HepG2 (cell line): ENCODE measurements around the gene MAP3K7CL. TPM values are rescaled to one million over a fixed set of nuclear protein-coding genes. Genes with fewer than 3 reads are reported as not detected.

Experiments used
- ATAC-seq: fragments of 200-7000 bp; cut with Tn5 transposase; 3 replicates; pipeline ENCODE4 v1.9.1; 2020; ENCODE audit warnings: mild to moderate bottlenecking, moderate library complexity
- BruUV-seq: library from RNA; stranded (reverse); fragments of 400-500 nt; replicated peaks from 2 replicates; lab custom pipeline; 2021; lab: Mats Ljungman, UMichigan
- CTCF ChIA-PET: fragments of 300-600 bp; formaldehyde crosslinking; extraction: SDS; loops from one replicate; lab custom pipeline; 2021; ENCODE audit warnings: low total read pairs, inconsistent platforms, low intra/inter-chr PET ratio; lab: Yijun Ruan, JAX
- POLR2A ChIA-PET: fragments of 350-600 bp; sonication (Branson Sonifier 250); formaldehyde crosslinking; loops from one replicate; lab custom pipeline; 2020; ENCODE audit warnings: antibody characterized with exemption, inconsistent platforms; lab: Yijun Ruan, JAX
- DNase-seq: peaks from one replicate; pipeline ENCODE4 v3.0.0-alpha.2; 2015; ENCODE audit warnings: low spot score
- FAIRE-seq: peaks from 3 replicates; lab custom pipeline; 2011; peaks lifted over from hg19 to GRCh38; lab: Jason Lieb, UNC
- H2AFZ ChIP-seq: one replicate; pipeline ENCODE4 v1.6.1; 2011; ENCODE audit warnings: low read length, inconsistent platforms
- H3K27ac ChIP-seq: fragments of 300-600 bp; 3 replicates; pipeline ENCODE4 v1.8.0; 2011; ENCODE audit warnings: mixed run types, mild to moderate bottlenecking, mixed read lengths, low read length, inconsistent platforms; ENCODE audit not compliant: insufficient read depth; ENCODE audit errors: extremely low read length
- H3K27me3 ChIP-seq, 2 experiments: fragments of 200-600 bp in 1 of 2; 2 replicates in 1 of 2; 3 replicates in 1 of 2; pipeline versions ENCODE4 v1.6.0 to v1.8.0; 2011; ENCODE audit warnings: low read length in 2 of 2, mild to moderate bottlenecking in 2 of 2, moderate library complexity in 2 of 2, inconsistent platforms in 1 of 2; ENCODE audit not compliant: insufficient read depth in 2 of 2, control insufficient read depth in 1 of 2
- H3K36me3 ChIP-seq, 2 experiments: fragments of 200-600 bp in 1 of 2; replicated peaks in 1 of 2; 2 replicates in 1 of 2; 3 replicates in 1 of 2; pipeline versions ENCODE4 v1.5.1 to v1.8.0; 2011; ENCODE audit warnings: low read length in 2 of 2, inconsistent platforms in 1 of 2; ENCODE audit not compliant: insufficient read depth in 2 of 2, control insufficient read depth in 1 of 2
- H3K4me1 ChIP-seq: 2 replicates; pipeline ENCODE4 v1.5.1; 2012; ENCODE audit warnings: low read length, inconsistent platforms; ENCODE audit not compliant: insufficient read depth
- H3K4me2 ChIP-seq: 2 replicates; pipeline ENCODE4 v1.6.0; 2011; ENCODE audit warnings: low read depth, low read length, inconsistent platforms
- H3K4me3 ChIP-seq, 3 experiments: fragments of 200-600 bp in 1 of 3; sonication (generic), shearing (Covaris generic) in 1 of 3; replicated peaks in 1 of 3; 2 replicates each; pipeline ENCODE4 v1.5.1; 2011 to 2016; ENCODE audit warnings: low read length in 3 of 3, inconsistent platforms in 2 of 3, low read depth in 2 of 3, mild to moderate bottlenecking in 2 of 3, control low read depth in 1 of 3, mixed read lengths in 1 of 3; ENCODE audit not compliant: insufficient read depth in 1 of 3
- H3K79me2 ChIP-seq: one replicate; pipeline ENCODE4 v1.6.1; 2011; ENCODE audit warnings: low read length, inconsistent platforms; ENCODE audit not compliant: insufficient read depth
- H3K9ac ChIP-seq: 2 replicates; pipeline ENCODE4 v1.6.0; 2011; ENCODE audit warnings: mild to moderate bottlenecking, low read depth, low read length, inconsistent platforms; ENCODE audit not compliant: insufficient read depth
- H3K9me3 ChIP-seq: 2 replicates; pipeline ENCODE4 v1.5.1; 2012; ENCODE audit warnings: mild to moderate bottlenecking, low read length
- H4K20me1 ChIP-seq: 2 replicates; pipeline ENCODE4 v1.6.0; 2011; ENCODE audit warnings: inconsistent platforms, mild to moderate bottlenecking, low read length, moderate library complexity; ENCODE audit not compliant: insufficient read depth
- FOXP1 ChIP-seq, 2 experiments: fragments of 450-650 bp in 1 of 2; IDR thresholded peaks; 2 replicates each; pipeline ENCODE4 v1.6.1; 2017 to 2018; ENCODE audit warnings: antibody characterized with exemption in 1 of 2
- IKZF4 ChIP-seq: sonication (generic); formaldehyde crosslinking; IDR thresholded peaks from 2 replicates; pipeline ENCODE4 v1.5.1; 2020; ENCODE audit warnings: borderline replicate concordance, mild to moderate bottlenecking, low read depth, missing genetic modification reagents; ENCODE audit errors: not compliant biosample characterization
- ZFX ChIP-seq: sonication (generic); formaldehyde crosslinking; IDR thresholded peaks from 2 replicates; pipeline ENCODE4 v1.4.0; 2020; ENCODE audit warnings: mild to moderate bottlenecking, low read depth, missing genetic modification reagents, moderate library complexity
- WGBS: methylation state at CpG from one replicate; pipeline ENCODE4 v1.1.6; 2017; ENCODE audit warnings: low lambda C conversion rate; 5-methylcytosine and 5-hydroxymethylcytosine counted together
- in situ Hi-C: cut with HindIII; loops from 2 replicates; pipeline ENCODE4 v1.10.0; 2017; ENCODE audit warnings: low pct_unique_long_range_greater_than_20kb; ENCODE audit not compliant: extremely low pct_ligation_motif_present
- intact Hi-C: fragments of 100-400 bp; cut with micrococcal nuclease; formaldehyde crosslinking; loops from one replicate; pipeline ENCODE4 v1.10.0; 2022; ENCODE audit not compliant: unreplicated experiment
- polyA plus RNA-seq, 8 experiments: library from polyadenylated mRNA; depleted of rRNA in 3 of 8; stranded (reverse) in 7 of 8; unstranded in 1 of 8; fragments of >200 nt; fragmentation: Illumina TruSeq in 4 of 8; extraction: Trizol in 4 of 8; gene quantifications; 2 replicates each; pipeline versions ENCODE4 v1.2.1 to v1.2.3, GENCODE V29; 2011 to 2016; ENCODE audit warnings: low read depth in 4 of 8, missing spikeins in 1 of 8, mixed read lengths in 1 of 8; ENCODE audit not compliant: insufficient read depth in 1 of 8
- total RNA-seq, 5 experiments: library from RNA; depleted of rRNA; stranded (reverse); fragments of >200 nt; fragmentation: Illumina TruSeq; extraction: Trizol; gene quantifications; 2 replicates each; pipeline ENCODE4 v1.2.3, GENCODE V29; 2016; ENCODE audit warnings: low read depth in 1 of 5
- TF ChIP-seq, protein P1 (sequence below): sonication (generic); formaldehyde crosslinking; IDR thresholded peaks from 2 replicates; pipeline ENCODE4; 2020; ENCODE audit warnings: missing genetic modification reagents, mild to moderate bottlenecking, borderline replicate concordance
- TF ChIP-seq, protein P2 (sequence below): sonication (generic); formaldehyde crosslinking; IDR thresholded peaks from 2 replicates; pipeline ENCODE4 v1.4.0; 2020; ENCODE audit warnings: missing genetic modification reagents
- TF ChIP-seq, protein P3 (sequence below): sonication (generic); formaldehyde crosslinking; IDR thresholded peaks from 2 replicates; pipeline ENCODE4 v1.4.0; 2020; ENCODE audit warnings: missing genetic modification reagents

MAP3K7CL gene
- total and polyA plus RNA-seq, 2 of the 13 experiments (the other 11 are each of a cell fraction or from before 2014, with no cell fraction given) = 0.04 to 0.15 TPM

DNA sequence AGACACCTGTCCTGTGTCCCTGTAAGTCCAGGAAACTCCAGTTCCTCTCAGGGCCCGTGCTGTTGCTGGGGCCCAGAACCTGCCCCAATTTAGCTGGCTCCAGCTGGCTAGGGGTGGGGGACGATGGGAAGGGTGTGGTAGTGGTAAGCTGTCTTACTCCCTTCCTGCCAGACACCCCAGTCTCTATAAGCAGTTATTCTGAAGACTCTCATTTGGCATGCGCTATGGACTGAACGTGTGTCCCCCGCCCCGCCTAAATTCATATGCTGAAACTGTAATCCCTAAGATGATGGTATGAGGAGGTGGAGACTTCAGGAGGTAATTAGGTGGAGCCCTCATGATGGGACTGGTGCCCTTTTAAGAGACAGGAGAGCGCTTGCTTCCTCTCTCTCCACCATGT lies 82.0 kb downstream of the MAP3K7CL start (continued):
- TF ChIP-seq, protein P1, sequence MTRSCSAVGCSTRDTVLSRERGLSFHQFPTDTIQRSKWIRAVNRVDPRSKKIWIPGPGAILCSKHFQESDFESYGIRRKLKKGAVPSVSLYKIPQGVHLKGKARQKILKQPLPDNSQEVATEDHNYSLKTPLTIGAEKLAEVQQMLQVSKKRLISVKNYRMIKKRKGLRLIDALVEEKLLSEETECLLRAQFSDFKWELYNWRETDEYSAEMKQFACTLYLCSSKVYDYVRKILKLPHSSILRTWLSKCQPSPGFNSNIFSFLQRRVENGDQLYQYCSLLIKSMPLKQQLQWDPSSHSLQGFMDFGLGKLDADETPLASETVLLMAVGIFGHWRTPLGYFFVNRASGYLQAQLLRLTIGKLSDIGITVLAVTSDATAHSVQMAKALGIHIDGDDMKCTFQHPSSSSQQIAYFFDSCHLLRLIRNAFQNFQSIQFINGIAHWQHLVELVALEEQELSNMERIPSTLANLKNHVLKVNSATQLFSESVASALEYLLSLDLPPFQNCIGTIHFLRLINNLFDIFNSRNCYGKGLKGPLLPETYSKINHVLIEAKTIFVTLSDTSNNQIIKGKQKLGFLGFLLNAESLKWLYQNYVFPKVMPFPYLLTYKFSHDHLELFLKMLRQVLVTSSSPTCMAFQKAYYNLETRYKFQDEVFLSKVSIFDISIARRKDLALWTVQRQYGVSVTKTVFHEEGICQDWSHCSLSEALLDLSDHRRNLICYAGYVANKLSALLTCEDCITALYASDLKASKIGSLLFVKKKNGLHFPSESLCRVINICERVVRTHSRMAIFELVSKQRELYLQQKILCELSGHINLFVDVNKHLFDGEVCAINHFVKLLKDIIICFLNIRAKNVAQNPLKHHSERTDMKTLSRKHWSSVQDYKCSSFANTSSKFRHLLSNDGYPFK (CRISPR knock-in tag) = no peak

DNA sequence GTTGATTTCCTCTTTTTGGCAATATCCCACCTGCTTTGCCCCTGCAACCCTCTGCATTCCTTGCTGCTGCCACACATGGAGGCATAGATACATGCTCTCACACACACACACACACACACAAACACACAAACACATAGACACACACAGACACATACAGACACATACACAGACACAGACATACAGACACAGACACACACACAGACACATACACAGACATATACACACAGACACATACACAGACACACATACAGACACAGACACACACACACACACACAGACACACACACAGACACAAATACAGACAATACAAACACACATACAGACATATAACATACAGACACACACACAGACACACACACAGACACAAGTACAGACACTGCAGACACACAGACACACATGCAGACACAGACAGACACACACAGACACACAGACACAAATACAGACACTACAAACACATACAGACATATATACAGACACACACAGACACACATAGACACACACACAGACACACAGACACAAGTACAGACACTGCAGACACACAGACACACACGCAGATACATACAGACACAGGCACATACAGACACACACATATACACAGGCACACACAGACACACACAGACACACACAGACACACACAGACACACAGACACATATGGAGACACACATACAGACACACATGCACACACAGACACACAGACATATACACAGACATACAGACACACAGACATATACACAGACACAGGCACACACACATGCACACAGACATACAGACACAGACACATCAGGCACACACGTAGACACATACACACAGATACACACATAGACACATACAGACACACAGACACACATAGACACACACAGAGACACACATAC lies 83.3 kb downstream of the MAP3K7CL start:
- 0% methylated on average over 1 of the region's 2 CpGs for WGBS
- in situ Hi-C loops = no loop called here
- no peaks in the 10 kb centered on the region for H3K9me3 ChIP-seq
- no peaks in the 10 kb centered on the region for H4K20me1 ChIP-seq
- H3K4me3 ChIP-seq = no peak overlapping the region
- FAIRE-seq (peak; percentile 8), DNase-seq (no peak), ATAC-seq (no peak)
- H3K36me3 ChIP-seq = no peaks in the 10 kb centered on the region
- H2AFZ ChIP-seq = no peak overlapping the region
- no peaks in the 10 kb centered on the region for H3K4me1 ChIP-seq
- ChIA-PET CTCF (no interaction called here), POLR2A (no interaction called here)
- BruUV-seq = no TSS peak
- no peak overlapping the region for H3K27ac ChIP-seq
- H3K79me2 ChIP-seq = no peaks in the 10 kb centered on the region
- H3K27me3 ChIP-seq = no peaks in the 10 kb centered on the region
- H3K4me2 ChIP-seq = no peak overlapping the region
- H3K9ac ChIP-seq = no peak overlapping the region
- intact Hi-C loops = no loop called here
- TF ChIP-seq, protein P2, sequence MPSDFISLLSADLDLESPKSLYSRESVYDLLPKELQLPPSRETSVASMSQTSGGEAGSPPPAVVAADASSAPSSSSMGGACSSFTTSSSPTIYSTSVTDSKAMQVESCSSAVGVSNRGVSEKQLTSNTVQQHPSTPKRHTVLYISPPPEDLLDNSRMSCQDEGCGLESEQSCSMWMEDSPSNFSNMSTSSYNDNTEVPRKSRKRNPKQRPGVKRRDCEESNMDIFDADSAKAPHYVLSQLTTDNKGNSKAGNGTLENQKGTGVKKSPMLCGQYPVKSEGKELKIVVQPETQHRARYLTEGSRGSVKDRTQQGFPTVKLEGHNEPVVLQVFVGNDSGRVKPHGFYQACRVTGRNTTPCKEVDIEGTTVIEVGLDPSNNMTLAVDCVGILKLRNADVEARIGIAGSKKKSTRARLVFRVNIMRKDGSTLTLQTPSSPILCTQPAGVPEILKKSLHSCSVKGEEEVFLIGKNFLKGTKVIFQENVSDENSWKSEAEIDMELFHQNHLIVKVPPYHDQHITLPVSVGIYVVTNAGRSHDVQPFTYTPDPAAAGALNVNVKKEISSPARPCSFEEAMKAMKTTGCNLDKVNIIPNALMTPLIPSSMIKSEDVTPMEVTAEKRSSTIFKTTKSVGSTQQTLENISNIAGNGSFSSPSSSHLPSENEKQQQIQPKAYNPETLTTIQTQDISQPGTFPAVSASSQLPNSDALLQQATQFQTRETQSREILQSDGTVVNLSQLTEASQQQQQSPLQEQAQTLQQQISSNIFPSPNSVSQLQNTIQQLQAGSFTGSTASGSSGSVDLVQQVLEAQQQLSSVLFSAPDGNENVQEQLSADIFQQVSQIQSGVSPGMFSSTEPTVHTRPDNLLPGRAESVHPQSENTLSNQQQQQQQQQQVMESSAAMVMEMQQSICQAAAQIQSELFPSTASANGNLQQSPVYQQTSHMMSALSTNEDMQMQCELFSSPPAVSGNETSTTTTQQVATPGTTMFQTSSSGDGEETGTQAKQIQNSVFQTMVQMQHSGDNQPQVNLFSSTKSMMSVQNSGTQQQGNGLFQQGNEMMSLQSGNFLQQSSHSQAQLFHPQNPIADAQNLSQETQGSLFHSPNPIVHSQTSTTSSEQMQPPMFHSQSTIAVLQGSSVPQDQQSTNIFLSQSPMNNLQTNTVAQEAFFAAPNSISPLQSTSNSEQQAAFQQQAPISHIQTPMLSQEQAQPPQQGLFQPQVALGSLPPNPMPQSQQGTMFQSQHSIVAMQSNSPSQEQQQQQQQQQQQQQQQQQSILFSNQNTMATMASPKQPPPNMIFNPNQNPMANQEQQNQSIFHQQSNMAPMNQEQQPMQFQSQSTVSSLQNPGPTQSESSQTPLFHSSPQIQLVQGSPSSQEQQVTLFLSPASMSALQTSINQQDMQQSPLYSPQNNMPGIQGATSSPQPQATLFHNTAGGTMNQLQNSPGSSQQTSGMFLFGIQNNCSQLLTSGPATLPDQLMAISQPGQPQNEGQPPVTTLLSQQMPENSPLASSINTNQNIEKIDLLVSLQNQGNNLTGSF (CRISPR knock-in tag) = no peak
- TF ChIP-seq IKZF4 (CRISPR knock-in tag) (no peak), FOXP1 (IDR thresholded peaks at IDR 0.05) (no peak), FOXP1 (CRISPR knock-in tag; IDR thresholded peaks at IDR 0.05) (no peak), ZFX (no peak)
- TF ChIP-seq, protein P3, sequence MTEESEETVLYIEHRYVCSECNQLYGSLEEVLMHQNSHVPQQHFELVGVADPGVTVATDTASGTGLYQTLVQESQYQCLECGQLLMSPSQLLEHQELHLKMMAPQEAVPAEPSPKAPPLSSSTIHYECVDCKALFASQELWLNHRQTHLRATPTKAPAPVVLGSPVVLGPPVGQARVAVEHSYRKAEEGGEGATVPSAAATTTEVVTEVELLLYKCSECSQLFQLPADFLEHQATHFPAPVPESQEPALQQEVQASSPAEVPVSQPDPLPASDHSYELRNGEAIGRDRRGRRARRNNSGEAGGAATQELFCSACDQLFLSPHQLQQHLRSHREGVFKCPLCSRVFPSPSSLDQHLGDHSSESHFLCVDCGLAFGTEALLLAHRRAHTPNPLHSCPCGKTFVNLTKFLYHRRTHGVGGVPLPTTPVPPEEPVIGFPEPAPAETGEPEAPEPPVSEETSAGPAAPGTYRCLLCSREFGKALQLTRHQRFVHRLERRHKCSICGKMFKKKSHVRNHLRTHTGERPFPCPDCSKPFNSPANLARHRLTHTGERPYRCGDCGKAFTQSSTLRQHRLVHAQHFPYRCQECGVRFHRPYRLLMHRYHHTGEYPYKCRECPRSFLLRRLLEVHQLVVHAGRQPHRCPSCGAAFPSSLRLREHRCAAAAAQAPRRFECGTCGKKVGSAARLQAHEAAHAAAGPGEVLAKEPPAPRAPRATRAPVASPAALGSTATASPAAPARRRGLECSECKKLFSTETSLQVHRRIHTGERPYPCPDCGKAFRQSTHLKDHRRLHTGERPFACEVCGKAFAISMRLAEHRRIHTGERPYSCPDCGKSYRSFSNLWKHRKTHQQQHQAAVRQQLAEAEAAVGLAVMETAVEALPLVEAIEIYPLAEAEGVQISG = no peak
